ENCODE measurements around the gene ESPN.

Gene ESPN, protein sequence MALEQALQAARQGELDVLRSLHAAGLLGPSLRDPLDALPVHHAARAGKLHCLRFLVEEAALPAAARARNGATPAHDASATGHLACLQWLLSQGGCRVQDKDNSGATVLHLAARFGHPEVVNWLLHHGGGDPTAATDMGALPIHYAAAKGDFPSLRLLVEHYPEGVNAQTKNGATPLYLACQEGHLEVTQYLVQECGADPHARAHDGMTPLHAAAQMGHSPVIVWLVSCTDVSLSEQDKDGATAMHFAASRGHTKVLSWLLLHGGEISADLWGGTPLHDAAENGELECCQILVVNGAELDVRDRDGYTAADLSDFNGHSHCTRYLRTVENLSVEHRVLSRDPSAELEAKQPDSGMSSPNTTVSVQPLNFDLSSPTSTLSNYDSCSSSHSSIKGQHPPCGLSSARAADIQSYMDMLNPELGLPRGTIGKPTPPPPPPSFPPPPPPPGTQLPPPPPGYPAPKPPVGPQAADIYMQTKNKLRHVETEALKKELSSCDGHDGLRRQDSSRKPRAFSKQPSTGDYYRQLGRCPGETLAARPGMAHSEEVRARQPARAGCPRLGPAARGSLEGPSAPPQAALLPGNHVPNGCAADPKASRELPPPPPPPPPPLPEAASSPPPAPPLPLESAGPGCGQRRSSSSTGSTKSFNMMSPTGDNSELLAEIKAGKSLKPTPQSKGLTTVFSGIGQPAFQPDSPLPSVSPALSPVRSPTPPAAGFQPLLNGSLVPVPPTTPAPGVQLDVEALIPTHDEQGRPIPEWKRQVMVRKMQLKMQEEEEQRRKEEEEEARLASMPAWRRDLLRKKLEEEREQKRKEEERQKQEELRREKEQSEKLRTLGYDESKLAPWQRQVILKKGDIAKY

GRCh38 chr1:6424619-6425593, at the start of gene ESPN:
Gene ESPN, plus strand, starts transcription at chr1:6424776. Its CDS starts 180 bp downstream, at chr1:6424956.
- no peak for DNase-seq
- Histone ChIP-seq H3K27me3 (ENCODE audit: insufficient read depth, low read depth, severe bottlenecking) (no peaks in the 10 kb centered on the region), H3K36me3 (no peaks in the 10 kb centered on the region), H3K9me3 (ENCODE audit: severe bottlenecking) (no peaks in the 10 kb centered on the region), H3K4me3 (ENCODE audit: low read depth, low read length) (no peak within 1 kb of the TSS), H3K27ac (peak within 1 kb of the TSS; percentile 67)
- TF ChIP-seq, protein P1, sequence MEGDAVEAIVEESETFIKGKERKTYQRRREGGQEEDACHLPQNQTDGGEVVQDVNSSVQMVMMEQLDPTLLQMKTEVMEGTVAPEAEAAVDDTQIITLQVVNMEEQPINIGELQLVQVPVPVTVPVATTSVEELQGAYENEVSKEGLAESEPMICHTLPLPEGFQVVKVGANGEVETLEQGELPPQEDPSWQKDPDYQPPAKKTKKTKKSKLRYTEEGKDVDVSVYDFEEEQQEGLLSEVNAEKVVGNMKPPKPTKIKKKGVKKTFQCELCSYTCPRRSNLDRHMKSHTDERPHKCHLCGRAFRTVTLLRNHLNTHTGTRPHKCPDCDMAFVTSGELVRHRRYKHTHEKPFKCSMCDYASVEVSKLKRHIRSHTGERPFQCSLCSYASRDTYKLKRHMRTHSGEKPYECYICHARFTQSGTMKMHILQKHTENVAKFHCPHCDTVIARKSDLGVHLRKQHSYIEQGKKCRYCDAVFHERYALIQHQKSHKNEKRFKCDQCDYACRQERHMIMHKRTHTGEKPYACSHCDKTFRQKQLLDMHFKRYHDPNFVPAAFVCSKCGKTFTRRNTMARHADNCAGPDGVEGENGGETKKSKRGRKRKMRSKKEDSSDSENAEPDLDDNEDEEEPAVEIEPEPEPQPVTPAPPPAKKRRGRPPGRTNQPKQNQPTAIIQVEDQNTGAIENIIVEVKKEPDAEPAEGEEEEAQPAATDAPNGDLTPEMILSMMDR (IDR thresholded peaks at IDR 0.05; ENCODE audit: low read depth, low read length) = no peak

GRCh38 chr1:6378096-6378746, 46.4 kb upstream of the ESPN start:
- peak; percentile 88 for DNase-seq
- TF ChIP-seq, protein P1 (IDR thresholded peaks at IDR 0.05; ENCODE audit: low read depth, low read length) = peak; percentile 80
- peaks cover 2% of the 10 kb centered on the region for H3K9me3 ChIP-seq (ENCODE audit: severe bottlenecking)
- peak overlapping the region; percentile 68 for H3K27ac ChIP-seq
- H3K27me3 ChIP-seq (ENCODE audit: insufficient read depth, low read depth, severe bottlenecking) = no peaks in the 10 kb centered on the region
- H3K4me3 ChIP-seq (ENCODE audit: low read depth, low read length) = no peak overlapping the region
- H3K36me3 ChIP-seq = no peaks in the 10 kb centered on the region; the same call in 1 of the 2 replicates

DNA sequence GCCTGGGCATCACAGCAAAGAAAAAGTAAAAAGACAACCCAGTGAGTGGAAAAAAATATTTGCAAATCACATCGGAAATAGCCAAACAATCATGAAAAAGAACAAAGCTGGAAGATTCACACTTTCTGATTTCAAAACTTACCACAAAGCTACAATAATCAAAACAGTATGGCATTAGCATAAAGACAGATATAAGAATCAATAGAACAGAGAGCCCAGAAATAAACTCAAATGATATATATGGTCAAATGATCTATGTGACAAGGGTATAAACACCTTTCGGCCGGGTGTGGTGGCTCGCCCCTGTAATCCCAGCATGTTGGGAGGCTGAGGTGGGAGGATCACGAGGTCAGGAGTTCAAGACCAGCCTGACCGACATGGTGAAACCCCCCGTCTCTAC, 44.5 kb upstream of the ESPN start:
- no peaks in the 10 kb centered on the region for H3K27me3 ChIP-seq (ENCODE audit: insufficient read depth, low read depth, severe bottlenecking)
- no peak overlapping the region for H3K27ac ChIP-seq
- no peak overlapping the region for H3K4me3 ChIP-seq (ENCODE audit: low read depth, low read length)
- no peak for DNase-seq
- H3K36me3 ChIP-seq = no peaks in the 10 kb centered on the region; the same call in none of the 2 replicates
- H3K9me3 ChIP-seq (ENCODE audit: severe bottlenecking) = peaks cover 2% of the 10 kb centered on the region
- TF ChIP-seq, protein P1 (IDR thresholded peaks at IDR 0.05; ENCODE audit: low read depth, low read length) = no peak

GRCh38 chr1:6384135-6384534, 40.4 kb upstream of the ESPN start:
- H3K36me3 ChIP-seq = peaks cover 1% of the 10 kb centered on the region
- TF ChIP-seq, protein P1 (IDR thresholded peaks at IDR 0.05; ENCODE audit: low read depth, low read length) = no peak
- no peak for DNase-seq
- H3K4me3 ChIP-seq (ENCODE audit: low read depth, low read length) = no peak overlapping the region
- H3K9me3 ChIP-seq (ENCODE audit: severe bottlenecking) = peaks cover 2% of the 10 kb centered on the region
- H3K27ac ChIP-seq = no peak overlapping the region
- no peaks in the 10 kb centered on the region for H3K27me3 ChIP-seq (ENCODE audit: insufficient read depth, low read depth, severe bottlenecking)

DNA sequence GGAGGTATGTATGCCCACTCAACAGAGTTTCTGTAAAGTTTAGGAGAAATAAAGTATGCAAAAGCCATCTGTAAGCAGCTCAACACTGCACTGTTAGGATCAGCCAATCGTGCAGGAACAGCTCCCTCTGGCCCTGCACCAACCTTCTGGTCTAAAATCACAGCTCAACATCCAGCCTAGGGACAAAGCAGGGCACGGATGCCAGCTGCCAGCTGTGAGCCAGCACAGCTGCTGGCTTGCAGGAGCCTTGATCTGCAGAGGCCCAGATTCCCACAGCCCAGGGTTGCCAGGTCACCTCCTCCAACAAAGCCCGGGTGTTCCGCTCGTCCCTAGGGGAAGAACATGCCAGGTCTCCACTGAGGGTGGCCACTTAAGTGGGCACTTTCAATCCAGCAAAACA, 39.6 kb upstream of the ESPN start:
- DNase-seq = no peak
- TF ChIP-seq, protein P1 (IDR thresholded peaks at IDR 0.05; ENCODE audit: low read depth, low read length) = no peak
- no peak overlapping the region for H3K27ac ChIP-seq
- peaks cover 2% of the 10 kb centered on the region for H3K9me3 ChIP-seq (ENCODE audit: severe bottlenecking)
- H3K4me3 ChIP-seq (ENCODE audit: low read depth, low read length) = no peak overlapping the region
- no peaks in the 10 kb centered on the region for H3K27me3 ChIP-seq (ENCODE audit: insufficient read depth, low read depth, severe bottlenecking)
- peaks cover 5% of the 10 kb centered on the region for H3K36me3 ChIP-seq
